Smooth muscle cell (in vitro differentiated cells): ENCODE measurements around the gene TTC4. TPM values are rescaled to one million over a fixed set of nuclear protein-coding genes. Genes with fewer than 3 reads are reported as not detected.
A peak's percentile ranks its signal among the peaks of the same experiment; 100 is the strongest.

Experiments used
- DNase-seq: peaks from one replicate; lab custom pipeline; 2025; ENCODE audit not compliant: unreplicated experiment; lab: John Stamatoyannopoulos, UW
- H2AFZ ChIP-seq: fragments of 200-600 bp; sonication (generic); 2 replicates; pipeline ENCODE4 v1.6.0; 2016; ENCODE audit warnings: antibody characterized with exemption, low read depth, mild to moderate bottlenecking
- H3F3A ChIP-seq: fragments of 200-600 bp; sonication (generic); 2 replicates; pipeline ENCODE4 v1.6.0; 2017; ENCODE audit warnings: antibody characterized with exemption, low read depth
- H3K27ac ChIP-seq: fragments of 200-600 bp; sonication (generic); 2 replicates; pipeline ENCODE4 v1.5.1; 2016; ENCODE audit warnings: low read depth, mild to moderate bottlenecking
- H3K27me3 ChIP-seq: fragments of 200-600 bp; sonication (generic); 2 replicates; pipeline ENCODE4 v1.6.1; 2016; ENCODE audit warnings: low read depth, mild to moderate bottlenecking
- H3K36me3 ChIP-seq: fragments of 200-600 bp; sonication (generic); 2 replicates; pipeline ENCODE4 v1.5.1; 2016; ENCODE audit warnings: low read depth
- H3K4me1 ChIP-seq: fragments of 200-600 bp; sonication (generic); 2 replicates; pipeline ENCODE4 v1.5.1; 2016; ENCODE audit warnings: low read depth
- H3K4me2 ChIP-seq: fragments of 200-600 bp; sonication (generic); 2 replicates; pipeline ENCODE4 v1.6.0; 2016; ENCODE audit warnings: mild to moderate bottlenecking
- H3K4me3 ChIP-seq: fragments of 200-600 bp; sonication (generic); 2 replicates; pipeline ENCODE4 v1.5.1; 2016; ENCODE audit warnings: mild to moderate bottlenecking
- H3K79me2 ChIP-seq: fragments of 200-600 bp; sonication (generic); 2 replicates; pipeline ENCODE4 v1.6.0; 2016; ENCODE audit warnings: low read depth, mild to moderate bottlenecking
- H3K9ac ChIP-seq: fragments of 200-600 bp; sonication (generic); 2 replicates; pipeline ENCODE4 v1.6.0; 2016; ENCODE audit warnings: low read depth
- H3K9me3 ChIP-seq: fragments of 200-600 bp; sonication (generic); replicated peaks from 2 replicates; pipeline ENCODE4 v1.5.1; 2016; ENCODE audit warnings: low read depth
- H4K20me1 ChIP-seq: fragments of 200-600 bp; sonication (generic); 2 replicates; pipeline ENCODE4 v1.6.0; 2016; ENCODE audit warnings: low read depth
- CTCF ChIP-seq: fragments of 200-600 bp; sonication (generic); IDR thresholded peaks from 2 replicates; pipeline ENCODE4 v1.5.1; 2017; ENCODE audit warnings: borderline replicate concordance, mild to moderate bottlenecking, antibody characterized with exemption; ENCODE audit not compliant: insufficient read depth, poor library complexity, severe bottlenecking
- WGBS: methylation state at CpG from one replicate; pipeline ENCODE4 v1.1.7; 2016; ENCODE audit warnings: low lambda C conversion rate; 5-methylcytosine and 5-hydroxymethylcytosine counted together
- polyA plus RNA-seq: library from polyadenylated mRNA; unstranded; fragments of >200 nt; fragmentation: Nextera tagmentation; extraction: Ambion mirVana; gene quantifications from 2 replicates; pipeline ENCODE4 v1.2.1, GENCODE V29; 2016
- total RNA-seq: library from RNA; depleted of rRNA; stranded (reverse); fragments of >200 nt; gene quantifications from 2 replicates; pipeline ENCODE4 v1.2.3, GENCODE V29; 2014

The TTC4 gene
- total and polyA plus RNA-seq, 2 experiments from 2014 or later = 14.7 to 27.3 TPM

- H3K36me3 ChIP-seq = no peaks in the 10 kb centered on the region
- no peak overlapping the region for H3K4me3 ChIP-seq
- H3K27me3 ChIP-seq = peaks cover 24% of the 10 kb centered on the region
- no peak overlapping the region for H3K27ac ChIP-seq
- WGBS = 90% methylated on average over 4 of the region's 4 CpGs
- H3K79me2 ChIP-seq = no peaks in the 10 kb centered on the region
- no peaks in the 10 kb centered on the region for H3K9me3 ChIP-seq
- DNase-seq = no peak
- H3K9ac ChIP-seq = no peak overlapping the region
- no peak for TF ChIP-seq CTCF
- no peak overlapping the region for H2AFZ ChIP-seq
- no peak overlapping the region for H3K4me2 ChIP-seq
- no peaks in the 10 kb centered on the region for H3F3A ChIP-seq
- H3K4me1 ChIP-seq = no peaks in the 10 kb centered on the region
- no peaks in the 10 kb centered on the region for H4K20me1 ChIP-seq
Observed at GRCh38 chr1:54777431-54777830, 61.8 kb downstream of the TTC4 start.

GRCh38 chr1:54781023-54781723, 65.5 kb downstream of the TTC4 start:
- DNase-seq = no peak
- H3K4me1 ChIP-seq = no peaks in the 10 kb centered on the region
- H3K36me3 ChIP-seq = no peaks in the 10 kb centered on the region
- H3F3A ChIP-seq = no peaks in the 10 kb centered on the region
- peaks cover 40% of the 10 kb centered on the region for H3K27me3 ChIP-seq
- H3K4me2 ChIP-seq = peak overlapping the region; percentile 73
- no peak overlapping the region for H2AFZ ChIP-seq
- H3K79me2 ChIP-seq = no peaks in the 10 kb centered on the region
- 41% methylated on average over 56 of the region's 74 CpGs for WGBS
- no peak overlapping the region for H3K9ac ChIP-seq
- H3K4me3 ChIP-seq = no peak overlapping the region
- no peaks in the 10 kb centered on the region for H3K9me3 ChIP-seq
- H3K27ac ChIP-seq = no peak overlapping the region
- no peaks in the 10 kb centered on the region for H4K20me1 ChIP-seq
- no peak for TF ChIP-seq CTCF

GRCh38 chr1:54782156-54782555, 66.5 kb downstream of the TTC4 start:
- no peak for TF ChIP-seq CTCF
- 84% methylated on average over 6 of the region's 6 CpGs for WGBS
- no peak for DNase-seq

GRCh38 chr1:54782588-54782987, 66.9 kb downstream of the TTC4 start:
- DNase-seq = no peak
- no peaks in the 10 kb centered on the region for H3K4me1 ChIP-seq
- H3K4me3 ChIP-seq = no peak overlapping the region
- no peak overlapping the region for H2AFZ ChIP-seq
- peaks cover 40% of the 10 kb centered on the region for H3K27me3 ChIP-seq
- no peak overlapping the region for H3K9ac ChIP-seq
- no peaks in the 10 kb centered on the region for H3K79me2 ChIP-seq
- H3K4me2 ChIP-seq = no peak overlapping the region
- no peak for TF ChIP-seq CTCF
- H3K36me3 ChIP-seq = no peaks in the 10 kb centered on the region
- H4K20me1 ChIP-seq = no peaks in the 10 kb centered on the region
- H3K9me3 ChIP-seq = no peaks in the 10 kb centered on the region
- WGBS = 88% methylated on average over 2 of the region's 2 CpGs
- no peaks in the 10 kb centered on the region for H3F3A ChIP-seq
- no peak overlapping the region for H3K27ac ChIP-seq

More at GRCh38 chr1:54782156-54782555, 66.5 kb downstream of the TTC4 start:
- Histone ChIP-seq H3K4me3 (no peak overlapping the region), H3K9ac (no peak overlapping the region), H3F3A (no peaks in the 10 kb centered on the region), H3K79me2 (no peaks in the 10 kb centered on the region), H3K4me2 (no peak overlapping the region), H3K36me3 (no peaks in the 10 kb centered on the region), H3K27me3 (peaks cover 40% of the 10 kb centered on the region), H2AFZ (no peak overlapping the region), H3K9me3 (no peaks in the 10 kb centered on the region), H3K4me1 (no peaks in the 10 kb centered on the region), H3K27ac (no peak overlapping the region), H4K20me1 (no peaks in the 10 kb centered on the region)
